GM12878 (cell line): ENCODE data around the gene CEBPB. TPM values are rescaled to one million over a fixed set of nuclear protein-coding genes. Genes with fewer than 3 reads are reported as not detected.

Source experiments
- ATAC-seq: fragments of 200-7000 bp; cut with Tn5 transposase; 3 replicates; pipeline ENCODE4 v1.9.1; 2020; ENCODE audit warnings: mild to moderate bottlenecking, moderate library complexity
- BruUV-seq: library from RNA; stranded (reverse); fragments of 400-500 nt; replicated peaks from 2 replicates; lab custom pipeline; 2021; lab: Mats Ljungman, UMichigan
- CTCF ChIA-PET: fragments of 300-600 bp; sonication (Branson Sonifier 250); formaldehyde crosslinking; extraction: SDS; loops from one replicate; lab custom pipeline; 2021; ENCODE audit warnings: inconsistent platforms; lab: Yijun Ruan, JAX
- POLR2A ChIA-PET: fragments of 350-600 bp; formaldehyde crosslinking; extraction: SDS; loops from one replicate; lab custom pipeline; 2021; ENCODE audit warnings: inconsistent platforms; lab: Charles Lee
- RAD21 ChIA-PET: fragments of 300-600 bp; sonication (Branson Sonifier 250); formaldehyde crosslinking; loops from one replicate; lab custom pipeline; 2023; ENCODE audit warnings: antibody characterized with exemption; ENCODE audit not compliant: unreplicated experiment; lab: Charles Lee
- SMC1A ChIA-PET: fragments of 300-600 bp; sonication (Branson Sonifier 250); formaldehyde crosslinking; loops from one replicate; lab custom pipeline; 2023; ENCODE audit not compliant: unreplicated experiment, uncharacterized antibody; lab: Charles Lee
- DNase-seq: peaks from one replicate; pipeline ENCODE4 v3.0.0-alpha.2; 2011; ENCODE audit warnings: low read depth, low spot score
- FAIRE-seq: peaks from 3 replicates; lab custom pipeline; 2011; peaks lifted over from hg19 to GRCh38; lab: Jason Lieb, UNC
- H2AFZ ChIP-seq: 2 replicates; pipeline ENCODE4 v1.6.0; 2011; ENCODE audit warnings: low read depth, low read length, control low read depth; ENCODE audit not compliant: control insufficient read depth
- H3K27ac ChIP-seq: 2 replicates; pipeline ENCODE4 v1.5.1; 2011; ENCODE audit warnings: control low read depth; ENCODE audit not compliant: control insufficient read depth, insufficient read depth
- H3K27me3 ChIP-seq, 2 experiments: replicated peaks in 1 of 2; 2 replicates each; pipeline versions ENCODE4 v1.6.0 to v1.6.1; 2011; ENCODE audit warnings: low read length in 1 of 2; ENCODE audit not compliant: control insufficient read depth in 2 of 2, insufficient read depth in 2 of 2
- H3K36me3 ChIP-seq, 2 experiments: 2 replicates each; pipeline ENCODE4 v1.5.1; 2011; ENCODE audit warnings: low read length in 1 of 2; ENCODE audit not compliant: control insufficient read depth in 2 of 2, insufficient read depth in 2 of 2
- H3K4me1 ChIP-seq: 2 replicates; pipeline ENCODE4 v1.6.1; 2011; ENCODE audit warnings: mild to moderate bottlenecking, low read length, moderate library complexity, mixed read lengths; ENCODE audit not compliant: control insufficient read depth, insufficient read depth
- H3K4me2 ChIP-seq: 2 replicates; pipeline ENCODE4 v1.6.0; 2011; ENCODE audit warnings: control low read depth; ENCODE audit not compliant: control insufficient read depth, insufficient read depth
- H3K4me3 ChIP-seq: fragments of 200-600 bp; sonication (generic); 2 replicates; pipeline ENCODE4 v1.5.1; 2016
- H3K79me2 ChIP-seq: 2 replicates; pipeline ENCODE4 v1.6.0; 2011; ENCODE audit warnings: low read length; ENCODE audit not compliant: control insufficient read depth, insufficient read depth
- H3K9ac ChIP-seq: 2 replicates; pipeline ENCODE4 v1.8.0; 2011; ENCODE audit warnings: low read length, control low read depth, mixed read lengths; ENCODE audit not compliant: control insufficient read depth, insufficient read depth
- H3K9me3 ChIP-seq: replicated peaks from 3 replicates; pipeline ENCODE4 v1.5.1; 2011; ENCODE audit warnings: mild to moderate bottlenecking, low read length; ENCODE audit not compliant: control insufficient read depth, insufficient read depth
- H4K20me1 ChIP-seq: 2 replicates; pipeline ENCODE4 v1.6.0; 2011; ENCODE audit not compliant: control insufficient read depth, insufficient read depth
- HDAC6 ChIP-seq: fragments of 200-600 bp; sonication (generic); IDR thresholded peaks from one replicate; pipeline ENCODE4 v1.8.0; 2017; ENCODE audit warnings: antibody characterized with exemption; ENCODE audit not compliant: unreplicated experiment
- MAX ChIP-seq: IDR thresholded peaks from 2 replicates; pipeline ENCODE4 v1.6.1; 2012; ENCODE audit warnings: low read depth, low read length, improper control_type of control experiment
- TARDBP ChIP-seq: IDR thresholded peaks from 2 replicates; pipeline ENCODE4 v1.6.1; 2016; ENCODE audit warnings: borderline replicate concordance
- WGBS: methylation state at CpG from one replicate; pipeline ENCODE4 v1.1.6; 2016; ENCODE audit warnings: low lambda C conversion rate; ENCODE audit not compliant: insufficient replicate concordance, insufficient coverage; ENCODE audit errors: missing lambda C conversion rate; 5-methylcytosine and 5-hydroxymethylcytosine counted together
- in situ Hi-C: fragments of 300-500 bp; cut with MboI; formaldehyde crosslinking; loops from 9 replicates; pipeline ENCODE4 v1.14.3; 2018; ENCODE audit warnings: mixed read lengths
- intact Hi-C: fragments of 100-400 bp; cut with micrococcal nuclease; formaldehyde crosslinking; loops from one replicate; pipeline ENCODE4 v1.14.2; 2022; ENCODE audit not compliant: unreplicated experiment
- polyA plus RNA-seq, 11 experiments: library from polyadenylated mRNA; depleted of rRNA in 4 of 11; unstranded in 6 of 11; stranded (reverse) in 5 of 11; fragments of >200 nt; fragmentation: Nextera tagmentation in 4 of 11; fragmentation: Illumina TruSeq in 1 of 11; extraction: Ambion mirVana in 4 of 11; extraction: Trizol in 1 of 11; gene quantifications; 1 replicate in 1 of 11; 2 replicates in 10 of 11; pipeline versions ENCODE4 v1.2.1 to v1.2.3, GENCODE V29; 2011 to 2016; ENCODE audit warnings: inconsistent platforms in 2 of 11, missing spikeins in 2 of 11, low read depth in 1 of 11
- total RNA-seq, 4 experiments: library from RNA; depleted of rRNA in 3 of 4; stranded (reverse); fragments of >200 nt in 3 of 4; fragmentation: Illumina TruSeq in 1 of 4; extraction: Trizol in 1 of 4; gene quantifications; 2 replicates each; pipeline versions ENCODE4 v1.2.1 to v1.2.3, GENCODE V29; 2013 to 2021
- TF ChIP-seq, protein P1 (sequence below): IDR thresholded peaks from 2 replicates; pipeline ENCODE4 v1.6.1; 2012; ENCODE audit warnings: low read depth, low read length, improper control_type of control experiment
- TF ChIP-seq, protein P2 (sequence below): fragments of 450-650 bp; IDR thresholded peaks from 2 replicates; pipeline ENCODE4 v1.6.1; 2017; ENCODE audit warnings: mild to moderate bottlenecking, moderate library complexity
- TF ChIP-seq, protein P3 (sequence below): fragments of 450-650 bp; IDR thresholded peaks from 2 replicates; pipeline ENCODE4 v1.6.1; 2017; ENCODE audit warnings: mild to moderate bottlenecking

The CEBPB gene
- total and polyA plus RNA-seq, 10 of the 15 experiments (the other 5 are each of a cell fraction or from before 2014, with no cell fraction given) = 0.18 to 8.8 (median 1.6) TPM

GRCh38 chr20:50232651-50233324 lies 42.2 kb downstream of the CEBPB start:
- Histone ChIP-seq H3K4me2 (no peak overlapping the region), H2AFZ (no peak overlapping the region), H3K27ac (no peak overlapping the region), H3K4me1 (no peaks in the 10 kb centered on the region), H3K9ac (no peak overlapping the region), H3K9me3 (no peaks in the 10 kb centered on the region), H3K79me2 (no peaks in the 10 kb centered on the region), H4K20me1 (no peaks in the 10 kb centered on the region), H3K36me3 (no peaks in the 10 kb centered on the region), H3K4me3 (no peak overlapping the region), H3K27me3 (peaks cover 0 to under 1% of the 10 kb centered on the region in 2 experiments; a peak in 1 of 4 replicates)
- ATAC-seq (no peak), FAIRE-seq (no peak), DNase-seq (no peak)
- in situ Hi-C loops (no loop called here), intact Hi-C loops (no loop called here)
- ChIA-PET CTCF (no interaction called here), POLR2A (no interaction called here), RAD21 (no interaction called here), SMC1A (no interaction called here)
- no peak for TF ChIP-seq HDAC6
- TF ChIP-seq, protein P1, sequence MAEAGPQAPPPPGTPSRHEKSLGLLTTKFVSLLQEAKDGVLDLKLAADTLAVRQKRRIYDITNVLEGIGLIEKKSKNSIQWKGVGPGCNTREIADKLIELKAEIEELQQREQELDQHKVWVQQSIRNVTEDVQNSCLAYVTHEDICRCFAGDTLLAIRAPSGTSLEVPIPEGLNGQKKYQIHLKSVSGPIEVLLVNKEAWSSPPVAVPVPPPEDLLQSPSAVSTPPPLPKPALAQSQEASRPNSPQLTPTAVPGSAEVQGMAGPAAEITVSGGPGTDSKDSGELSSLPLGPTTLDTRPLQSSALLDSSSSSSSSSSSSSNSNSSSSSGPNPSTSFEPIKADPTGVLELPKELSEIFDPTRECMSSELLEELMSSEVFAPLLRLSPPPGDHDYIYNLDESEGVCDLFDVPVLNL = no peak
- no peak for TF ChIP-seq TARDBP
- BruUV-seq = no TSS peak
- 12% methylated on average over 6 of the region's 7 CpGs for WGBS

DNA sequence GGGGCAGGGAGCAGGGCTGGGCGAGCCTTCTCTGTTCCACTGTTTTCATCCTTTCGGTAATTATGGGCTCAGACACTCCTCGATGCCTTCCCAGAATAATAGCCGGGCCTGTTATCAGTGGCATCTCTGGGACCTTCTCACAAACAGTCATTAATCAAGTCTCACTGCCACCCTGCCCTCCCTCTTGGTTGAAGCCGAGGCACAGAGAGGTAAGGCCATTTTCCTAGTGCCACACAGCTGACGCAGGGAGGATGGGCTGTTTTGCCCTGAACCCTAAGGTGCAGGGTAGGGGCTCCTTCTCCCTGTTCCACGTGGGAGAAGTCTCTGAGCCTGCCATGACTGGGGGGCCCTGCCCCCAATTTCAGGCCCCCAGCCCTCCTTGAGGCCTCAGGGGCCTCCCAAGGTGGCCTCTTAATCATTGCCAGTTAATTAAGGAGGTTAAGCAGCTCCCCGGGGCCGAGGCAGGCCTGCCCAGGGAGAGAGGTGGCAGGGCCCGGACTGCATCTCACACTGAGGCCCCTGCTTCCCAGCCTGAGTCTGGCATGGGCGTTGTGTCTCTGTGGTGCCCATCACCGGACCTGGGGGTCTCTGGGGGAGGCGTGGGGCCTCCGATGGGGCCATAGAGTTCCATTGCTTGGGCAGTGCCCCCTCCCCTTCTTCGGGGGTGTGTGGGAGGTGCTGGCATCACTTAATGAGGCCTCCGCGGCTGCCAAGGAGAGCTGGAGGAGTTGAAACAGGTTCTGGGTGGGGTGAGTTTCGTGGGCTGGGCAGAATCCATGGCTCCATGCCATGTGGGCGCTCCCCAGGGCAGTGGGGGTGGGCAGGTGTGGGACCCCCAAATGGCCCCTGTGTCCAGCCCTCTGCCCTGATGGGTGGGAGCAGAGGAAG lies 42.9 kb downstream of the CEBPB start:
- Histone ChIP-seq H3K9ac (no peak overlapping the region), H2AFZ (no peak overlapping the region), H3K79me2 (no peaks in the 10 kb centered on the region), H3K36me3 (no peaks in the 10 kb centered on the region), H3K27ac (no peak overlapping the region), H3K4me3 (no peak overlapping the region), H4K20me1 (no peaks in the 10 kb centered on the region), H3K27me3 (no peaks in the 10 kb centered on the region), H3K9me3 (no peaks in the 10 kb centered on the region), H3K4me2 (no peak overlapping the region), H3K4me1 (no peaks in the 10 kb centered on the region)
- POLR2A ChIA-PET = no interaction called here
- SMC1A ChIA-PET = no interaction called here
- DNase-seq (no peak), FAIRE-seq (no peak), ATAC-seq (no peak)
- intact Hi-C loops (no loop called here), in situ Hi-C loops (no loop called here)
- RAD21 ChIA-PET = no interaction called here
- 39% methylated on average over 19 of the region's 19 CpGs for WGBS
- CTCF ChIA-PET = no interaction called here
- BruUV-seq = no TSS peak
- TF ChIP-seq MAX = no peak
- TF ChIP-seq, protein P2, sequence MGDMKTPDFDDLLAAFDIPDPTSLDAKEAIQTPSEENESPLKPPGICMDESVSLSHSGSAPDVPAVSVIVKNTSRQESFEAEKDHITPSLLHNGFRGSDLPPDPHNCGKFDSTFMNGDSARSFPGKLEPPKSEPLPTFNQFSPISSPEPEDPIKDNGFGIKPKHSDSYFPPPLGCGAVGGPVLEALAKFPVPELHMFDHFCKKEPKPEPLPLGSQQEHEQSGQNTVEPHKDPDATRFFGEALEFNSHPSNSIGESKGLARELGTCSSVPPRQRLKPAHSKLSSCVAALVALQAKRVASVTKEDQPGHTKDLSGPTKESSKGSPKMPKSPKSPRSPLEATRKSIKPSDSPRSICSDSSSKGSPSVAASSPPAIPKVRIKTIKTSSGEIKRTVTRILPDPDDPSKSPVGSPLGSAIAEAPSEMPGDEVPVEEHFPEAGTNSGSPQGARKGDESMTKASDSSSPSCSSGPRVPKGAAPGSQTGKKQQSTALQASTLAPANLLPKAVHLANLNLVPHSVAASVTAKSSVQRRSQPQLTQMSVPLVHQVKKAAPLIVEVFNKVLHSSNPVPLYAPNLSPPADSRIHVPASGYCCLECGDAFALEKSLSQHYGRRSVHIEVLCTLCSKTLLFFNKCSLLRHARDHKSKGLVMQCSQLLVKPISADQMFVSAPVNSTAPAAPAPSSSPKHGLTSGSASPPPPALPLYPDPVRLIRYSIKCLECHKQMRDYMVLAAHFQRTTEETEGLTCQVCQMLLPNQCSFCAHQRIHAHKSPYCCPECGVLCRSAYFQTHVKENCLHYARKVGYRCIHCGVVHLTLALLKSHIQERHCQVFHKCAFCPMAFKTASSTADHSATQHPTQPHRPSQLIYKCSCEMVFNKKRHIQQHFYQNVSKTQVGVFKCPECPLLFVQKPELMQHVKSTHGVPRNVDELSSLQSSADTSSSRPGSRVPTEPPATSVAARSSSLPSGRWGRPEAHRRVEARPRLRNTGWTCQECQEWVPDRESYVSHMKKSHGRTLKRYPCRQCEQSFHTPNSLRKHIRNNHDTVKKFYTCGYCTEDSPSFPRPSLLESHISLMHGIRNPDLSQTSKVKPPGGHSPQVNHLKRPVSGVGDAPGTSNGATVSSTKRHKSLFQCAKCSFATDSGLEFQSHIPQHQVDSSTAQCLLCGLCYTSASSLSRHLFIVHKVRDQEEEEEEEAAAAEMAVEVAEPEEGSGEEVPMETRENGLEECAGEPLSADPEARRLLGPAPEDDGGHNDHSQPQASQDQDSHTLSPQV = no peak
- TF ChIP-seq, protein P3, sequence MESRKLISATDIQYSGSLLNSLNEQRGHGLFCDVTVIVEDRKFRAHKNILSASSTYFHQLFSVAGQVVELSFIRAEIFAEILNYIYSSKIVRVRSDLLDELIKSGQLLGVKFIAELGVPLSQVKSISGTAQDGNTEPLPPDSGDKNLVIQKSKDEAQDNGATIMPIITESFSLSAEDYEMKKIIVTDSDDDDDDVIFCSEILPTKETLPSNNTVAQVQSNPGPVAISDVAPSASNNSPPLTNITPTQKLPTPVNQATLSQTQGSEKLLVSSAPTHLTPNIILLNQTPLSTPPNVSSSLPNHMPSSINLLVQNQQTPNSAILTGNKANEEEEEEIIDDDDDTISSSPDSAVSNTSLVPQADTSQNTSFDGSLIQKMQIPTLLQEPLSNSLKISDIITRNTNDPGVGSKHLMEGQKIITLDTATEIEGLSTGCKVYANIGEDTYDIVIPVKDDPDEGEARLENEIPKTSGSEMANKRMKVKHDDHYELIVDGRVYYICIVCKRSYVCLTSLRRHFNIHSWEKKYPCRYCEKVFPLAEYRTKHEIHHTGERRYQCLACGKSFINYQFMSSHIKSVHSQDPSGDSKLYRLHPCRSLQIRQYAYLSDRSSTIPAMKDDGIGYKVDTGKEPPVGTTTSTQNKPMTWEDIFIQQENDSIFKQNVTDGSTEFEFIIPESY = no peak
